Liver (tissue), 9 donors: ENCODE measurements around the gene MVP. TPM values are rescaled to one million over a fixed set of nuclear protein-coding genes. Genes with fewer than 3 reads are reported as not detected.

Source experiments
- DNase-seq: peaks from one replicate; pipeline ENCODE4 v3.0.0-alpha.2; 2017; ENCODE audit warnings: low spot score
- H3K27ac ChIP-seq, 2 donors: one replicate each; pipeline ENCODE4 v1.7.0; 2013; ENCODE audit warnings: inconsistent platforms in 2 of 2, low read length in 2 of 2, control low read depth in 1 of 2, low read depth in 1 of 2, mild to moderate bottlenecking in 1 of 2
- H3K27me3 ChIP-seq, 4 donors: one replicate each; pipeline versions ENCODE4 v1.6.1 to v1.7.0; 2013; ENCODE audit warnings: low read length in 3 of 4, inconsistent platforms in 1 of 4, mild to moderate bottlenecking in 1 of 4, moderate library complexity in 1 of 4; ENCODE audit not compliant: control insufficient read depth in 4 of 4, insufficient read depth in 4 of 4
- H3K36me3 ChIP-seq, 4 donors: one replicate each; pipeline versions ENCODE4 v1.6.1 to v1.7.0; 2013; ENCODE audit warnings: low read length in 3 of 4, mild to moderate bottlenecking in 3 of 4, low read depth in 1 of 4, moderate library complexity in 1 of 4; ENCODE audit not compliant: control insufficient read depth in 4 of 4, insufficient read depth in 3 of 4
- H3K4me1 ChIP-seq, 4 donors: one replicate each; pipeline versions ENCODE4 v1.6.1 to v1.7.0; 2013; ENCODE audit warnings: low read length in 3 of 4, mild to moderate bottlenecking in 3 of 4, moderate library complexity in 1 of 4; ENCODE audit not compliant: control insufficient read depth in 4 of 4, insufficient read depth in 4 of 4
- H3K4me3 ChIP-seq, 3 donors: one replicate each; pipeline versions ENCODE4 v1.6.1 to v1.7.0; 2013; ENCODE audit warnings: low read length in 3 of 3, control low read depth in 1 of 3, low read depth in 1 of 3, mild to moderate bottlenecking in 1 of 3
- H3K9ac ChIP-seq, 2 donors: one replicate each; pipeline ENCODE4 v1.7.0; 2013; ENCODE audit warnings: low read length in 2 of 2, mild to moderate bottlenecking in 2 of 2, moderate library complexity in 2 of 2, control low read depth in 1 of 2, low read depth in 1 of 2
- H3K9me3 ChIP-seq, 4 donors: one replicate each; pipeline versions ENCODE4 v1.6.1 to v1.7.0; 2013; ENCODE audit warnings: low read length in 3 of 4; ENCODE audit not compliant: control insufficient read depth in 4 of 4
- ATF3 ChIP-seq: IDR thresholded peaks from 2 replicates; pipeline ENCODE4 v1.6.1; 2016; ENCODE audit warnings: antibody characterized with exemption
- CTCF ChIP-seq: fragments of 150-350 bp; IDR thresholded peaks from 2 replicates; pipeline ENCODE4 v1.5.1; 2017; ENCODE audit warnings: improper control_type of control experiment, low read depth, low read length; ENCODE audit not compliant: missing input control
- EGR1 ChIP-seq, 2 donors: IDR thresholded peaks; 2 replicates each; pipeline ENCODE4 v1.6.1; 2016 to 2018; ENCODE audit warnings: antibody characterized with exemption in 2 of 2, low read depth in 2 of 2
- FOXA1 ChIP-seq: IDR thresholded peaks from 2 replicates; pipeline ENCODE4 v1.6.1; 2016; ENCODE audit warnings: antibody characterized with exemption
- FOXA2 ChIP-seq: IDR thresholded peaks from 2 replicates; pipeline ENCODE4 v1.6.1; 2016; ENCODE audit warnings: antibody characterized with exemption
- GABPA ChIP-seq, 2 donors: IDR thresholded peaks in 1 of 2; conservative IDR thresholded peaks in 1 of 2; 2 replicates each; pipeline ENCODE4 v1.6.1; 2016; ENCODE audit warnings: antibody characterized with exemption in 2 of 2, mild to moderate bottlenecking in 1 of 2, moderate library complexity in 1 of 2
- HNF4A ChIP-seq, 2 donors: conservative IDR thresholded peaks; 2 replicates each; pipeline ENCODE4 v1.6.1; 2016; ENCODE audit warnings: antibody characterized with exemption in 2 of 2, mild to moderate bottlenecking in 2 of 2
- HNF4G ChIP-seq: IDR thresholded peaks from 2 replicates; pipeline ENCODE4 v1.6.1; 2016; ENCODE audit warnings: antibody characterized with exemption
- MAX ChIP-seq: IDR thresholded peaks from 2 replicates; pipeline ENCODE4 v1.6.1; 2016; ENCODE audit warnings: antibody characterized with exemption
- NR2F2 ChIP-seq: IDR thresholded peaks from 2 replicates; pipeline ENCODE4 v1.6.1; 2016; ENCODE audit warnings: antibody characterized with exemption
- RAD21 ChIP-seq, 2 donors: IDR thresholded peaks; 2 replicates each; pipeline ENCODE4 v1.6.1; 2016; ENCODE audit warnings: antibody characterized with exemption in 2 of 2, mild to moderate bottlenecking in 2 of 2
- SP1 ChIP-seq: IDR thresholded peaks from 2 replicates; pipeline ENCODE4 v1.6.1; 2018; ENCODE audit warnings: antibody characterized with exemption, mild to moderate bottlenecking
- TAF1 ChIP-seq: conservative IDR thresholded peaks from 2 replicates; pipeline ENCODE4 v1.6.1; 2016; ENCODE audit warnings: antibody characterized with exemption, mild to moderate bottlenecking
- YY1 ChIP-seq: IDR thresholded peaks from 2 replicates; pipeline ENCODE4 v1.6.1; 2016; ENCODE audit warnings: antibody characterized with exemption, mild to moderate bottlenecking
- WGBS: extraction: QIAGEN DNeasy Blood & Tissue Kit; methylation state at CpG from one replicate; pipeline ENCODE4 v1.1.7; 2013; 5-methylcytosine and 5-hydroxymethylcytosine counted together
- polyA plus RNA-seq, 2 donors: library from polyadenylated mRNA; stranded (reverse) in 1 of 2; unstranded in 1 of 2; fragments of 200-250 nt in 1 of 2; fragments of >200 nt in 1 of 2; fragmentation: Nextera tagmentation in 1 of 2; extraction: Ambion mirVana in 1 of 2; gene quantifications; one replicate each; pipeline versions ENCODE4 v1.2.1 to v1.2.3, GENCODE V29; 2013 to 2015
- total RNA-seq, 2 donors: library from RNA; depleted of rRNA; stranded (reverse); fragments of >200 nt; gene quantifications; one replicate each; pipeline ENCODE4 v1.2.3, GENCODE V29; 2014
- TF ChIP-seq, protein P1 (sequence below): IDR thresholded peaks from 2 replicates; pipeline ENCODE4 v1.6.1; 2016; ENCODE audit warnings: antibody characterized with exemption, mild to moderate bottlenecking
- TF ChIP-seq, protein P2 (sequence below): IDR thresholded peaks from 2 replicates; pipeline ENCODE4 v1.6.1; 2016; ENCODE audit warnings: antibody characterized with exemption
- donor health status: healthy.
- donor health status: healthy.
- donor health status: healthy.
- donor health status: healthy.
- donor health status: healthy.

MVP gene
- total and polyA plus RNA-seq, 4 donors = 30.7 to 78.4 (median 50.7) TPM

- TF ChIP-seq, protein P1, sequence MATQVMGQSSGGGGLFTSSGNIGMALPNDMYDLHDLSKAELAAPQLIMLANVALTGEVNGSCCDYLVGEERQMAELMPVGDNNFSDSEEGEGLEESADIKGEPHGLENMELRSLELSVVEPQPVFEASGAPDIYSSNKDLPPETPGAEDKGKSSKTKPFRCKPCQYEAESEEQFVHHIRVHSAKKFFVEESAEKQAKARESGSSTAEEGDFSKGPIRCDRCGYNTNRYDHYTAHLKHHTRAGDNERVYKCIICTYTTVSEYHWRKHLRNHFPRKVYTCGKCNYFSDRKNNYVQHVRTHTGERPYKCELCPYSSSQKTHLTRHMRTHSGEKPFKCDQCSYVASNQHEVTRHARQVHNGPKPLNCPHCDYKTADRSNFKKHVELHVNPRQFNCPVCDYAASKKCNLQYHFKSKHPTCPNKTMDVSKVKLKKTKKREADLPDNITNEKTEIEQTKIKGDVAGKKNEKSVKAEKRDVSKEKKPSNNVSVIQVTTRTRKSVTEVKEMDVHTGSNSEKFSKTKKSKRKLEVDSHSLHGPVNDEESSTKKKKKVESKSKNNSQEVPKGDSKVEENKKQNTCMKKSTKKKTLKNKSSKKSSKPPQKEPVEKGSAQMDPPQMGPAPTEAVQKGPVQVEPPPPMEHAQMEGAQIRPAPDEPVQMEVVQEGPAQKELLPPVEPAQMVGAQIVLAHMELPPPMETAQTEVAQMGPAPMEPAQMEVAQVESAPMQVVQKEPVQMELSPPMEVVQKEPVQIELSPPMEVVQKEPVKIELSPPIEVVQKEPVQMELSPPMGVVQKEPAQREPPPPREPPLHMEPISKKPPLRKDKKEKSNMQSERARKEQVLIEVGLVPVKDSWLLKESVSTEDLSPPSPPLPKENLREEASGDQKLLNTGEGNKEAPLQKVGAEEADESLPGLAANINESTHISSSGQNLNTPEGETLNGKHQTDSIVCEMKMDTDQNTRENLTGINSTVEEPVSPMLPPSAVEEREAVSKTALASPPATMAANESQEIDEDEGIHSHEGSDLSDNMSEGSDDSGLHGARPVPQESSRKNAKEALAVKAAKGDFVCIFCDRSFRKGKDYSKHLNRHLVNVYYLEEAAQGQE = no peak
Measured at GRCh38 chr16:29876594-29877249, 56.5 kb downstream of the MVP start (continued).

DNA sequence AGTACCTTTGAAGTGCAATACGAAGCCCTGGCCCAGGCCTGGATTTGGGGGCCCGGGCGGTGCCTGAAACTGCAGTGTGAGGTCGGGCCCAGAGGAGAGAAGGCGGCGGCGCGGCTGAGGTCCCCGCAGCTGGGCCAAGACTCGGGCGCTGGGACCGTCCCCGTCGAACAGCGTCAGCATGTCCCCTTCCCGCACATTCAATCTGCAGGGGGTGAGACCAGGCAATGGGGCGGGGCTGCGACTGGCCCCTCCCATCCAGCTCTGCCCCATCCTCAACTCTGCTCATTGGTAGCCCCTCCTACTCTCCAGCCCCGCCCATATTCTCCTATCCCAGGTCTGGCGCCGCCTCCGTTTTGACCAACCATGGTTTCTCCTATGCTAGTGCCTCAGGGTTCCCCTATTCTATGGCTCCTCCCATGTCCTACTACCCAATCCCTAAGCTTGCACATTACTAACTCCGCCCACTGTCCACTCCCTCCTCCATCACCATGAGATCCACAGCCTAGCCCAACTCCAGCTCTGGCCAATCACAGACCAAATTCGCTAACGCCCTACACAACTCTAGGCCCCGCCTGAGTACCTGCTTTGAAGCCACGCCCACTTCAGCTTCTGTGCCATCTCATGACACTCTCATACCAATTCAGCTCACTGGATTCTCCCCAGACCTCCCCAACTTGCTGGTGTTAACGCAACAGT is 57.2 kb downstream of the MVP start:
- Histone ChIP-seq H3K27ac (no peak overlapping the region), H3K4me3 (no peak overlapping the region), H3K9me3 (no peaks in the 10 kb centered on the region), H3K36me3 (no peaks in the 10 kb centered on the region), H3K27me3 (peaks cover 0 to 2% (median 0%) of the 10 kb centered on the region in 4 donors), H3K9ac (no peak overlapping the region), H3K4me1 (no peaks in the 10 kb centered on the region)
- TF ChIP-seq FOXA2 (no peak), EGR1 (IDR thresholded peaks at IDR 0.05; ENCODE audit: low read depth in 2 of 2) (no peak), HNF4A (conservative IDR thresholded peaks at IDR 0.05) (no peak), RAD21 (IDR thresholded peaks at IDR 0.05) (no peak), CTCF (no peak), TAF1 (no peak), YY1 (no peak), FOXA1 (no peak), GABPA (IDR thresholded peaks at IDR 0.05 in 1 of 2, conservative IDR thresholded peaks at IDR 0.05 in 1 of 2) (no peak), MAX (no peak), NR2F2 (no peak), SP1 (no peak), ATF3 (no peak), HNF4G (no peak)
- TF ChIP-seq, protein P1 = no peak
- TF ChIP-seq, protein P2, sequence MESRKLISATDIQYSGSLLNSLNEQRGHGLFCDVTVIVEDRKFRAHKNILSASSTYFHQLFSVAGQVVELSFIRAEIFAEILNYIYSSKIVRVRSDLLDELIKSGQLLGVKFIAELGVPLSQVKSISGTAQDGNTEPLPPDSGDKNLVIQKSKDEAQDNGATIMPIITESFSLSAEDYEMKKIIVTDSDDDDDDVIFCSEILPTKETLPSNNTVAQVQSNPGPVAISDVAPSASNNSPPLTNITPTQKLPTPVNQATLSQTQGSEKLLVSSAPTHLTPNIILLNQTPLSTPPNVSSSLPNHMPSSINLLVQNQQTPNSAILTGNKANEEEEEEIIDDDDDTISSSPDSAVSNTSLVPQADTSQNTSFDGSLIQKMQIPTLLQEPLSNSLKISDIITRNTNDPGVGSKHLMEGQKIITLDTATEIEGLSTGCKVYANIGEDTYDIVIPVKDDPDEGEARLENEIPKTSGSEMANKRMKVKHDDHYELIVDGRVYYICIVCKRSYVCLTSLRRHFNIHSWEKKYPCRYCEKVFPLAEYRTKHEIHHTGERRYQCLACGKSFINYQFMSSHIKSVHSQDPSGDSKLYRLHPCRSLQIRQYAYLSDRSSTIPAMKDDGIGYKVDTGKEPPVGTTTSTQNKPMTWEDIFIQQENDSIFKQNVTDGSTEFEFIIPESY = no peak
- DNase-seq = no peak
- 19% methylated on average over 28 of the region's 28 CpGs for WGBS
